CD4-positive, alpha-beta memory T cell (primary cell): ENCODE results near the gene KIAA1217. TPM values are rescaled to one million over a fixed set of nuclear protein-coding genes. Genes with fewer than 3 reads are reported as not detected.

Experiments
- CTCF ChIA-PET: fragments of 350-600 bp; sonication (Branson Sonifier 250); formaldehyde crosslinking; loops from one replicate; lab custom pipeline; 2021; ENCODE audit warnings: inconsistent platforms; ENCODE audit not compliant: partially characterized antibody; lab: Charles Lee
- POLR2A ChIA-PET: fragments of 350-600 bp; sonication (Branson Sonifier 250); formaldehyde crosslinking; loops from one replicate; lab custom pipeline; 2021; ENCODE audit not compliant: partially characterized antibody; lab: Charles Lee
- DNase-seq, 5 donors: peaks; one replicate each; pipeline versions ENCODE4 v3.0.0 to v3.0.0-alpha.2; 2020 to 2022; ENCODE audit warnings: mixed read lengths in 1 of 5
- H3K27ac ChIP-seq: one replicate; pipeline ENCODE4 v1.7.0; 2013; ENCODE audit warnings: low read depth, low read length
- H3K27me3 ChIP-seq: 2 replicates; pipeline ENCODE4 v1.7.0; 2013; ENCODE audit warnings: mild to moderate bottlenecking, low read length, moderate library complexity; ENCODE audit not compliant: insufficient read depth
- H3K36me3 ChIP-seq: 2 replicates; pipeline ENCODE4 v1.7.0; 2013; ENCODE audit warnings: mild to moderate bottlenecking, low read length, moderate library complexity; ENCODE audit not compliant: insufficient read depth
- H3K4me1 ChIP-seq: 2 replicates; pipeline ENCODE4 v1.7.0; 2013; ENCODE audit warnings: mild to moderate bottlenecking, low read length, moderate library complexity; ENCODE audit not compliant: insufficient read depth
- H3K4me3 ChIP-seq, 2 donors: one replicate each; pipeline ENCODE4 v1.7.0; 2013; ENCODE audit warnings: low read length in 2 of 2, mild to moderate bottlenecking in 1 of 2
- H3K9me3 ChIP-seq, 2 donors: one replicate each; pipeline ENCODE4 v1.7.0; 2013; ENCODE audit warnings: low read length in 2 of 2, control low read depth in 1 of 2; ENCODE audit not compliant: control insufficient read depth in 1 of 2
- H3K27ac Mint-ChIP-seq, 7 donors: one replicate each; pipeline ENCODE4 v1.8.0; 2020 to 2021; ENCODE audit warnings: mixed read lengths in 7 of 7, mild to moderate bottlenecking in 6 of 7, inconsistent platforms in 3 of 7, moderate library complexity in 3 of 7
- H3K27me3 Mint-ChIP-seq, 2 donors: one replicate each; pipeline ENCODE4 v1.8.0; 2020 to 2021; ENCODE audit warnings: mixed read lengths in 2 of 2
- H3K36me3 Mint-ChIP-seq, 2 donors: one replicate each; pipeline ENCODE4 v1.8.0; 2020 to 2021; ENCODE audit warnings: mixed read lengths in 2 of 2, inconsistent platforms in 1 of 2, mild to moderate bottlenecking in 1 of 2
- H3K4me1 Mint-ChIP-seq, 4 donors: one replicate each; pipeline ENCODE4 v1.8.0; 2020 to 2021; ENCODE audit warnings: mixed read lengths in 4 of 4, mild to moderate bottlenecking in 1 of 4
- H3K4me3 Mint-ChIP-seq, 8 donors: one replicate each; pipeline ENCODE4 v1.8.0; 2020 to 2021; ENCODE audit warnings: mixed read lengths in 8 of 8, mild to moderate bottlenecking in 7 of 8, moderate library complexity in 6 of 8, inconsistent platforms in 3 of 8
- H3K9me3 Mint-ChIP-seq, 8 donors: one replicate each; pipeline ENCODE4 v1.8.0; 2020 to 2021; ENCODE audit warnings: mixed read lengths in 8 of 8, mild to moderate bottlenecking in 5 of 8, inconsistent platforms in 3 of 8, moderate library complexity in 1 of 8
- intact Hi-C: fragments of 100-400 bp; cut with micrococcal nuclease; formaldehyde crosslinking; loops from one replicate; pipeline ENCODE4 v1.15.1; 2023
- polyA plus RNA-seq, 2 donors: library from polyadenylated mRNA; unstranded; fragments of 300-500 nt; fragmentation: Illumina TruSeq; gene quantifications; one replicate each; pipeline ENCODE4 v1.2.3, GENCODE V29; 2021
- total RNA-seq, 2 experiments: library from RNA; stranded (reverse); gene quantifications; one replicate each; pipeline ENCODE4 v1.2.3, GENCODE V29; 2021

Gene KIAA1217
- total and polyA plus RNA-seq, 4 experiments from 2014 or later: 0.69 to 0.75 (median 0.70) TPM; not detected in 1

DNA sequence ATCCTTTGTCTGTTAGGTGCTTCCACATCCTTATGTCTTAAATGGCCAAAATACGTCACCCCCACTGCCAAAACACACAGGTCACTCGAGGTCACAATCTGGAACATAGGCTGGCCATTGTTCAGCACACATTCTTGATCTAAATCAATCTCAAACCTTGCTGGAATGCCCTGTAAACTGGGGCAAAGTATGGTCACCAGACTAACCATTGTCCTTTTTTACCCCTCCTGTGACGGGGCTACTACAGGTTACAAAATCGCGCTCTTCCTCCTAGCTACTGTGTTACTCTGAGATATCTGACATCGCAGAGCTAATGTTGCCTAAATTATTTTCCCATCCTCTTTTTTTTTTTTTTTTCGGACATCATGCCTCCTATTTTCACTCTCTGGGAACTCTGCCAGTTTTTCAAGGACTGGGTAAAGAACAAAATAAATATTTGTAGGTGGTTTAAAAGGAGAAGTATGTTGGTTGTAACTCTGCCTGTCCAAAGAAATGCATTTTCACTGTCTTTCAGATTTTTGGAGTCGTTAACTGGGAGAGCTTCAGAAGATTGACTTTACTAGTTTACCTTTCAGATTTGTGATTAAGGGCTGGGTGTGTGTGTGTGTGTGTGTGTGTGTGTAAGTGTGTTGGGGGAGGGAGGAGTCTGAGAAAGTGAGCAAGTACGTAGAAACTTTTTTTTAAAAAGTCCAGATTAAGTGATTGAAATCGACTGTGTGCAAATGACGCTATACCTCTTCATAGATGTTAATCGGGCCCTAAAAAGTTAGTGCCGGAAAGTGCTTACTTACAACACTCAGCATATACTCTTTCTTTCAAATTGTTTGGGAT is 942 bp upstream of the KIAA1217 start:
- intact Hi-C loops: no loop called here
- peaks cover 9% of the 10 kb centered on the region for H3K27me3 ChIP-seq
- ChIA-PET POLR2A (no interaction called here), CTCF (interaction anchor here (1.1 kb wide), 1 partner anchor 10 kb away, joined by 4 read pairs; no protein-coding TSS in a partner anchor)
- Mint-ChIP-seq H3K9me3 (peaks cover 0 to 1% (median 0%) of the 10 kb centered on the region in 8 donors), H3K4me1 (peaks cover 8 to 21% (median 16%) of the 10 kb centered on the region in 4 donors), H3K27ac (no peak overlapping the region), H3K4me3 (peak overlapping the region in 4 of 8 donors; percentile 10 to 79 (median 32)), H3K27me3 (peaks cover 32 to 38% of the 10 kb centered on the region in 2 donors), H3K36me3 (no peaks in the 10 kb centered on the region)
- DNase-seq: no peak
- no peak overlapping the region for H3K27ac ChIP-seq
- no peaks in the 10 kb centered on the region for H3K4me1 ChIP-seq
- H3K36me3 ChIP-seq: no peaks in the 10 kb centered on the region
- no peaks in the 10 kb centered on the region for H3K9me3 ChIP-seq
- H3K4me3 ChIP-seq: no peak overlapping the region

DNA sequence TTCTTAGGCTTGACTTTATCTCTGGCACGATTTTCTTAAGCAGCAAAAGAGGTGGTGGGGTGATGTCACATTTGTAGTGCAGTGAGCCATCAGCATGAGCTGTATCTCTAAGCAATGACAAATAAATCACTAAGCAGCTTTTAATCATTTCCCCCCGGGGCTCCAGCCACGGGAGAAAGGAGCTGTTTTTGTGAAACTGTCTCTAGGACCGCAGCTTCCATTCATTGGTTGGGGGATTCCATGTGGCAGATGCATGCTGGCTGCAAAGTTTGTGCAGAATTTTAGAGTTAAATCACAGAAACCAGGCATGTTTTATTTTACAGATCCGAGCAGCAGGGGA is 464 bp downstream of the KIAA1217 start:
- no peak for DNase-seq
- peak overlapping the region; percentile 8 to 79 (median 44) for H3K4me3 Mint-ChIP-seq
- H3K36me3 ChIP-seq: no peaks in the 10 kb centered on the region
- H3K27me3 Mint-ChIP-seq: peaks cover 32 to 38% of the 10 kb centered on the region in 2 donors
- peaks cover 8 to 21% (median 16%) of the 10 kb centered on the region in 4 donors for H3K4me1 Mint-ChIP-seq
- H3K27me3 ChIP-seq: peaks cover 9% of the 10 kb centered on the region
- H3K9me3 ChIP-seq: no peaks in the 10 kb centered on the region
- ChIA-PET POLR2A (no interaction called here), CTCF (no interaction called here)
- H3K4me1 ChIP-seq: no peaks in the 10 kb centered on the region
- no peaks in the 10 kb centered on the region for H3K36me3 Mint-ChIP-seq
- H3K9me3 Mint-ChIP-seq: peaks cover 0 to 1% (median 0%) of the 10 kb centered on the region in 8 donors
- H3K27ac ChIP-seq: no peak overlapping the region
- intact Hi-C loops: no loop called here
- H3K27ac Mint-ChIP-seq: peak overlapping the region in 1 of 7 donors; percentile 50
- H3K4me3 ChIP-seq: no peak overlapping the region

DNA sequence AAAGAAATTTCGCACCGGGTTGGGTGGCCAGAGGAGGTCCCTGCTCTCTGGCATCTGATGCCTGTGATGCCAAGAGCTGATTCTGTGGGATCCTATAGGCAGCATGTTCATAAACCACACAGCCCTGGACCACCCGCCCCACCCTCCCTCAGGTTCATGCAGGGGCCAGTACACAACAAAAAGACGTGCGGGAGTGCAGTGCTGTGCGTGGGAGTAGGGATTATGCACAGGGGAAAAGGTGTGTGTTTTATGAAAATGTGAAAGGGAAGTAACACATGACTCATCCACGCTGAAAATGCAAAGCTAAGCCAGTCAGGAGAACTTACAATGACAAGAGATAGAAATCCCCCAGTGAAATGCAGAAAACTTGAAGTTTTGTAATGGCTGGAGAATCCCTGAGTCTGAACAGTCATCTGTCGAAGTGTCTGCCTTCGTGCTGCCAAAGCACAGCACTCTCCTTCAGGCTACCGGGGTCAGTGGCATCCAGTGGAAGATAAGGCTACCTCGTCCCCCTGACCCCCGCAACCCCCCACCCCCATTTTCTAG is 1.1 kb downstream of the KIAA1217 start:
- peaks cover 28 to 38% of the 10 kb centered on the region in 2 donors for H3K27me3 Mint-ChIP-seq
- peaks cover 0 to 1% (median 0%) of the 10 kb centered on the region in 8 donors for H3K9me3 Mint-ChIP-seq
- Histone ChIP-seq H3K27ac (no peak overlapping the region), H3K4me3 (no peak overlapping the region), H3K4me1 (no peaks in the 10 kb centered on the region), H3K36me3 (no peaks in the 10 kb centered on the region), H3K9me3 (no peaks in the 10 kb centered on the region), H3K27me3 (peaks cover 9% of the 10 kb centered on the region)
- H3K4me1 Mint-ChIP-seq: peaks cover 8 to 21% (median 16%) of the 10 kb centered on the region in 4 donors
- H3K27ac Mint-ChIP-seq: no peak overlapping the region
- H3K36me3 Mint-ChIP-seq: no peaks in the 10 kb centered on the region
- POLR2A ChIA-PET: no interaction called here
- intact Hi-C loops: no loop called here
- DNase-seq: no peak
- H3K4me3 Mint-ChIP-seq: no peak overlapping the region
- CTCF ChIA-PET: interaction anchor here (0.6 to 1.7 kb wide), 2 partner anchors 12 to 15 kb away, joined by 3 to 4 read pairs; no protein-coding TSS in a partner anchor

DNA sequence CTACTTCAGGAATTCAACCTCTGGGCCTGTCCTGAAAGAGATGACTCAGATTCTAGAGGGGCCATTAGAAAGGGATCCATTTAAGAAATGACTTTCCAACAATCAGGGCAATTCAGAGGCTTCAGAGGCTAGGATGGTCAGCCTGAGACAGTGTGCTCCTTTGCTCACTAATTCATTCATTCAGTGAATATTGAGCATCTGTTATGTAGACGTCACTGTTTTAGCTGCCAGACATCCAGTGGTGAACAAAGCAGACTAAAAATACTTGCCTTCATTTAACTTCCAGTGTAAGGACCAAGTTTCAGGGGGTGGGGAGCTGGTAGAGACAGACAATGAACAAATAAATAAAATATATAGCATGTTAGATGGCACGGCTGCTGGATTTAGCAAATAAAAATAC is 1.6 kb downstream of the KIAA1217 start:
- CTCF ChIA-PET: interaction anchor here (0.6 to 1.7 kb wide), 2 partner anchors 13 to 16 kb away, joined by 3 to 4 read pairs; no protein-coding TSS in a partner anchor
- intact Hi-C loops: no loop called here
- peaks cover 8 to 21% (median 16%) of the 10 kb centered on the region in 4 donors for H3K4me1 Mint-ChIP-seq
- no peak for DNase-seq
- H3K4me3 Mint-ChIP-seq: no peak overlapping the region
- no peak overlapping the region for H3K27ac ChIP-seq
- H3K36me3 Mint-ChIP-seq: no peaks in the 10 kb centered on the region
- no peaks in the 10 kb centered on the region for H3K4me1 ChIP-seq
- H3K27ac Mint-ChIP-seq: no peak overlapping the region
- peaks cover 9% of the 10 kb centered on the region for H3K27me3 ChIP-seq
- POLR2A ChIA-PET: no interaction called here
- H3K9me3 Mint-ChIP-seq: peaks cover 0 to 1% (median 0%) of the 10 kb centered on the region in 8 donors
- H3K4me3 ChIP-seq: no peak overlapping the region
- no peaks in the 10 kb centered on the region for H3K9me3 ChIP-seq
- no peaks in the 10 kb centered on the region for H3K36me3 ChIP-seq
- H3K27me3 Mint-ChIP-seq: peaks cover 28 to 38% of the 10 kb centered on the region in 2 donors

DNA sequence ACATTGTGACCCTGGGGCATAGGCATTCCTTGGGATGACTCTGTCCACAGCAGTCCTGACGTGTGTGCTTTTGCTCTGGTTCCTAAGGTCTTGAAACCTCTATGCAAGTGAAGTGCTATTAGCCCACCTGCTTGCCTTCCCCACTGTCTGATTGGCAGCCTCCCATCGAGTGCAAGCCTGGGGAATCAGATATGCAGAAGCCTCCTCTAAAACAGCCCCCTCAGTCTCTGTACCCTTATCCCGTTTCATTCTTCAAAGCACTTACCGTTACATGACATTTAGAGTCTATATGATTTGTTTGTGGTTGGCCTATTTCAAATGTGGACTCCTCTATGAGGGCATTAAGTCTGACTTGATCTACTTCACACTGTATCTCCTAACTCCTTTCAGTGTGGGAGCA is 4.3 kb downstream of the KIAA1217 start:
- H3K27me3 ChIP-seq: peaks cover 9% of the 10 kb centered on the region
- Mint-ChIP-seq H3K27me3 (peaks cover 18 to 24% of the 10 kb centered on the region in 2 donors), H3K4me3 (no peak overlapping the region), H3K36me3 (no peaks in the 10 kb centered on the region), H3K27ac (no peak overlapping the region), H3K9me3 (peaks cover 0 to 1% (median 0%) of the 10 kb centered on the region in 8 donors), H3K4me1 (peaks cover 5 to 18% (median 14%) of the 10 kb centered on the region in 4 donors)
- no peaks in the 10 kb centered on the region for H3K36me3 ChIP-seq
- DNase-seq: no peak
- POLR2A ChIA-PET: no interaction called here
- CTCF ChIA-PET: no interaction called here
- H3K4me1 ChIP-seq: no peaks in the 10 kb centered on the region
- no peak overlapping the region for H3K27ac ChIP-seq
- H3K9me3 ChIP-seq: no peaks in the 10 kb centered on the region
- intact Hi-C loops: no loop called here
- no peak overlapping the region for H3K4me3 ChIP-seq

DNA sequence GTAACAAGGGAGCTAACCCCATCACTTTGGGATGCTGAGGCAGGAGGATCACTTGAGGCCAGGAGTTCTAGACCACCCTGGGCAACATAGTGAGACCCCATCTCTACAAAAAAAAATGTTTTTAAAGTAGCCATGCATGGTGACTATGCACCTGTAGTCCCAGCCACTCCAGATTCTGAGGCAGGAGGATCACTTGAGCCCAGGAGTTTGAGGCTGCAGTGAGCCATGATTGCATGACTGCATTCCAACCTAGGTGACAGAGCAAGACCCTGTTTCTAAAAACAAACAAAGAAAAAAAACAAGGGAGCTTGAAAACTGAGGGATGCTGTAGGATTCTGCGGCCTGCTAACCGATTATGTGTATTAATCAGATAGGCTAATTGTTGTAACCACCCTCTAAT is 4.9 kb downstream of the KIAA1217 start:
- POLR2A ChIA-PET: no interaction called here
- Histone ChIP-seq H3K27me3 (peaks cover 9% of the 10 kb centered on the region), H3K4me3 (no peak overlapping the region), H3K9me3 (no peaks in the 10 kb centered on the region), H3K27ac (no peak overlapping the region), H3K36me3 (no peaks in the 10 kb centered on the region), H3K4me1 (no peaks in the 10 kb centered on the region)
- Mint-ChIP-seq H3K9me3 (peaks cover 0 to 1% (median 0%) of the 10 kb centered on the region in 8 donors), H3K4me1 (peaks cover 5 to 12% (median 10%) of the 10 kb centered on the region in 4 donors), H3K36me3 (no peaks in the 10 kb centered on the region), H3K4me3 (no peak overlapping the region), H3K27ac (no peak overlapping the region), H3K27me3 (peaks cover 15 to 22% of the 10 kb centered on the region in 2 donors)
- DNase-seq: no peak
- intact Hi-C loops: no loop called here
- CTCF ChIA-PET: interaction anchor here (0.5 kb wide), 1 partner anchor 105 kb away, joined by 3 read pairs; no protein-coding TSS in a partner anchor

DNA sequence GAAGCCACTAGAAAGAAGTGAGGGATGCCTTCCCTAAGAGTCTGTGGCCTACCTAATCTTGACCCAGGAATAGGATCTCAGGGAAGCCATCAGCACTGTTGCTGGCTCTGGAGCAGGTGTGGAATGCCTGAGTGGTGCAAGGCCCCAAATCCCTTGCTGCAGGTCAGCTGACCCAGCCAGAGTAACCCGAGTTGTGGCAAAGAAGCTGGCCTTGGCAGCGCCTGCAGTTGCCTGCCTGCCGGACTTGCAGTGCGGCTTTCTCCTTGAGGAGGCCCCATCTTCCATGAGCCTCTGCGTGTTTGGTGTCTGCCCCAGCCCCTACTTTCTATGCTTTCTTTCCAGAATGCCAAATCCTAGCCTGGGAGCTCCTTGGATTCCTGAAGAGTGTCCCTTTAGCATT is 5.8 kb downstream of the KIAA1217 start:
- POLR2A ChIA-PET: no interaction called here
- no peak overlapping the region for H3K4me3 ChIP-seq
- no peaks in the 10 kb centered on the region for H3K36me3 Mint-ChIP-seq

More for the DNA sequence above, 5.8 kb downstream of the KIAA1217 start:
- Histone ChIP-seq H3K27ac (no peak overlapping the region), H3K27me3 (peaks cover under 1% of the 10 kb centered on the region), H3K36me3 (no peaks in the 10 kb centered on the region), H3K9me3 (no peaks in the 10 kb centered on the region), H3K4me1 (no peaks in the 10 kb centered on the region)
- Mint-ChIP-seq H3K9me3 (peaks cover 0 to 1% (median 0%) of the 10 kb centered on the region in 8 donors), H3K27me3 (peaks cover 9 to 15% of the 10 kb centered on the region in 2 donors), H3K27ac (no peak overlapping the region), H3K4me3 (no peak overlapping the region), H3K4me1 (peaks cover 1 to 5% (median 3%) of the 10 kb centered on the region in 4 donors)
- CTCF ChIA-PET: no interaction called here
- intact Hi-C loops: no loop called here
- DNase-seq: no peak
